Measurements from ENCODE around the gene RNF212.

Gene RNF212

GRCh38 chr4:1045595-1046201 is 67.7 kb downstream of the RNF212 start:
- FAIRE-seq (no peak), DNase-seq (ENCODE audit: insufficient read length, low spot score) (peak; percentile 28)

DNA sequence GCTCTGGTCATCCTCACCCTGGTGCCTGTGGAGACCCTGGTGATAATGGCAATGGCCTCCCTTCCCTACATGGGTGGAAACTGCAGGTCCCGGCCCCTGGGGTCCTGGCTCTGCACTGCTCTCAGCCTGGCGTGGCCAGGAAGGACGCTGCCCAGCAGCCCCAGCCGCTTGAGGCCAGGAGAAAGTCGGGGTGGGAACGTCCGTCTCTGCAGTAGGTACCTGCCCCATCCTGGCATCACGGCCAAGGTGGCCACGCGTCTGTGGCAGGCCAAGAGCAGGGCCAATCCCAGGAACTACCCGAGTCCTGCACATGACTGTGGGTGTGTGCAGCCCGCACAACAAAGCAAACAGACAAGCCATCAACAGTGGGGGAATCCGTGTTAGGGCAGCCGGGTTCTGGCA is 68.2 kb downstream of the RNF212 start:
- no peak for FAIRE-seq
- TF ChIP-seq POU2F2 (IDR thresholded peaks at IDR 0.05; ENCODE audit: low read depth, low read length): no peak
- no peak for TF ChIP-seq POLR2A (IDR thresholded peaks at IDR 0.05; ENCODE audit: low read depth, low read length)
- TF ChIP-seq TAF1 (IDR thresholded peaks at IDR 0.05; ENCODE audit: low read depth, low read length): no peak
- no peak for TF ChIP-seq SPI1 (IDR thresholded peaks at IDR 0.05; ENCODE audit: low read depth, low read length)
- TF ChIP-seq POLR2AphosphoS5 (IDR thresholded peaks at IDR 0.05; ENCODE audit: low read depth, low read length): no peak
- no peak for TF ChIP-seq PAX5 (IDR thresholded peaks at IDR 0.05; ENCODE audit: insufficient read depth, low read length, severe bottlenecking)
- no peak for DNase-seq (ENCODE audit: insufficient read length, low spot score)

More at GRCh38 chr4:1045595-1046201, 67.7 kb downstream of the RNF212 start:
- TF ChIP-seq POLR2A (IDR thresholded peaks at IDR 0.05; ENCODE audit: low read depth, low read length): no peak
- TF ChIP-seq POU2F2 (IDR thresholded peaks at IDR 0.05; ENCODE audit: low read depth, low read length): no peak
- TF ChIP-seq POLR2AphosphoS5 (IDR thresholded peaks at IDR 0.05; ENCODE audit: low read depth, low read length): no peak
- no peak for TF ChIP-seq SPI1 (IDR thresholded peaks at IDR 0.05; ENCODE audit: low read depth, low read length)
- no peak for TF ChIP-seq TAF1 (IDR thresholded peaks at IDR 0.05; ENCODE audit: low read depth, low read length)
- no peak for TF ChIP-seq PAX5 (IDR thresholded peaks at IDR 0.05; ENCODE audit: insufficient read depth, low read length, severe bottlenecking)

GRCh38 chr4:1044469-1045192 is 68.7 kb downstream of the RNF212 start:
- DNase-seq (ENCODE audit: insufficient read length, low spot score): no peak
- FAIRE-seq: no peak
- TF ChIP-seq PAX5 (IDR thresholded peaks at IDR 0.05; ENCODE audit: insufficient read depth, low read length, severe bottlenecking) (no peak), POLR2A (IDR thresholded peaks at IDR 0.05; ENCODE audit: low read depth, low read length) (no peak), TAF1 (IDR thresholded peaks at IDR 0.05; ENCODE audit: low read depth, low read length) (no peak), POU2F2 (IDR thresholded peaks at IDR 0.05; ENCODE audit: low read depth, low read length) (no peak), POLR2AphosphoS5 (IDR thresholded peaks at IDR 0.05; ENCODE audit: low read depth, low read length) (no peak)

DNA sequence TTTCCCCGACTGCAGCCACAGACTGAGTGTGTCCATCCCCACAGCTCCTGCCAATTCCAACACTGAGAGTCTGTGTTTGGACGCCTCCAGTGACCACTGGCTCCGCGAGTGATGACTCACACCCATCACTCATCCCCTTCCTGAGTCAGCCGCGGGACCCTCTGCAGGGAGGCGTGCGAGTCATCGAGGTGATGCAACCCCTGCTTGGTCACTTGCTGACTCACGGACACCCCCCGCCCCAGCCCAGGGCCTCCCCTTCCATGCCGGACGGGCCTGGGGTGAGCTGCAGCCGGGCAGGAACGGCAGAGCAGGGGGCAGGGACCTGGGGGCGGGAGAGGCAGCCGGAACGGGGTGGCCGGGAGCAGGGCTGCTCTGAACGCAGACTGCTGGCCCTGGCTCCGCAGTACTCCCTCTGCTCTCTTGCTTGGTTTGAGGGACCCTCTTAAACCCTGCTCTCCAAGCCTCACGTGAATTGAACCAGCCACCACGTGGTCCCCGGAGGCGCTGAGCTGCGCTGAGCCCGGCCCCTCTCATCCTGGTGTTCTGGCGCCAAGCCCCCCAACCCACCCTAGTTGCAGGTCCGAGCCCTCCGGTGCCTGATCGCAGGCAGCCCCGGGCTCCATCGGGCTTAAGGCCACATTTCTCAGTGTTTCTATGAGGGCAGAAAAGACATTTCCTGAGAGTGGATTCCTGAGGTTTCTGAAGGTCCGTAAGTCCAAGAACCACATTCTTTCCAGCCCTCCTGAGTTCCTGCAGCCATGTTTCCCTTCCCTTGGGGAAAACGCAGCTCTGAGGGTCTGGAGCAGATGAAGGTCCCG is 69.5 kb downstream of the RNF212 start:
- FAIRE-seq (no peak), DNase-seq (ENCODE audit: insufficient read length, low spot score) (no peak)
- no peak for TF ChIP-seq POLR2A (IDR thresholded peaks at IDR 0.05; ENCODE audit: low read depth, low read length)
- TF ChIP-seq PAX5 (IDR thresholded peaks at IDR 0.05; ENCODE audit: insufficient read depth, low read length, severe bottlenecking): no peak
- no peak for TF ChIP-seq POLR2AphosphoS5 (IDR thresholded peaks at IDR 0.05; ENCODE audit: low read depth, low read length)
- TF ChIP-seq SPI1 (IDR thresholded peaks at IDR 0.05; ENCODE audit: low read depth, low read length): no peak
- no peak for TF ChIP-seq TAF1 (IDR thresholded peaks at IDR 0.05; ENCODE audit: low read depth, low read length)
- TF ChIP-seq POU2F2 (IDR thresholded peaks at IDR 0.05; ENCODE audit: low read depth, low read length): no peak

DNA sequence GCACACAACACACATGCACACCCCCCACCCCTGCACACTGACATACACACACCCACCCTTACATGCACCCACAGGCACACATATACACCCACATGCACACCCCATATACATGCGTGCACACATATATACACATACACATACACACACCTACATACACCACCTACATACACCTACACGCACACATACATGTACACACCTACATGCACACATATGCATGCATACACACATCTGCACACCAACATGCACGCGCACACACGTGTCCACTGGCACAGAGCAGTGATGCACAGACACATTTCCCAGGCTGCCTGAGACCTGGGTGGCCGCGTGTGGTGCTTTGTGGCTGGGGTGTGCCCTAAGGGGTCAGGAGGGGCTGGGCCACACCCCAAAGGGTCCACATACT is 70.2 kb downstream of the RNF212 start:
- no peak for DNase-seq (ENCODE audit: insufficient read length, low spot score)
- peak; percentile 47 for FAIRE-seq
- TF ChIP-seq POLR2AphosphoS5 (IDR thresholded peaks at IDR 0.05; ENCODE audit: low read depth, low read length) (no peak), PAX5 (IDR thresholded peaks at IDR 0.05; ENCODE audit: insufficient read depth, low read length, severe bottlenecking) (no peak), POU2F2 (IDR thresholded peaks at IDR 0.05; ENCODE audit: low read depth, low read length) (no peak), TAF1 (IDR thresholded peaks at IDR 0.05; ENCODE audit: low read depth, low read length) (no peak), POLR2A (IDR thresholded peaks at IDR 0.05; ENCODE audit: low read depth, low read length) (no peak), SPI1 (IDR thresholded peaks at IDR 0.05; ENCODE audit: low read depth, low read length) (no peak)

GRCh38 chr4:1042352-1043055 is 70.9 kb downstream of the RNF212 start:
- DNase-seq (ENCODE audit: insufficient read length, low spot score) (no peak), FAIRE-seq (no peak)
- TF ChIP-seq SPI1 (IDR thresholded peaks at IDR 0.05; ENCODE audit: low read depth, low read length): no peak
- TF ChIP-seq PAX5 (IDR thresholded peaks at IDR 0.05; ENCODE audit: insufficient read depth, low read length, severe bottlenecking): no peak
- TF ChIP-seq POLR2AphosphoS5 (IDR thresholded peaks at IDR 0.05; ENCODE audit: low read depth, low read length): no peak
- no peak for TF ChIP-seq POU2F2 (IDR thresholded peaks at IDR 0.05; ENCODE audit: low read depth, low read length)
- TF ChIP-seq POLR2A (IDR thresholded peaks at IDR 0.05; ENCODE audit: low read depth, low read length): no peak
- TF ChIP-seq TAF1 (IDR thresholded peaks at IDR 0.05; ENCODE audit: low read depth, low read length): no peak

GRCh38 chr4:1041936-1042330 is 71.4 kb downstream of the RNF212 start:
- TF ChIP-seq POU2F2 (IDR thresholded peaks at IDR 0.05; ENCODE audit: low read depth, low read length) (no peak), SPI1 (IDR thresholded peaks at IDR 0.05; ENCODE audit: low read depth, low read length) (no peak), PAX5 (IDR thresholded peaks at IDR 0.05; ENCODE audit: insufficient read depth, low read length, severe bottlenecking) (no peak), POLR2A (IDR thresholded peaks at IDR 0.05; ENCODE audit: low read depth, low read length) (no peak), TAF1 (IDR thresholded peaks at IDR 0.05; ENCODE audit: low read depth, low read length) (no peak), POLR2AphosphoS5 (IDR thresholded peaks at IDR 0.05; ENCODE audit: low read depth, low read length) (no peak)
- DNase-seq (ENCODE audit: insufficient read length, low spot score): no peak
- no peak for FAIRE-seq

DNA sequence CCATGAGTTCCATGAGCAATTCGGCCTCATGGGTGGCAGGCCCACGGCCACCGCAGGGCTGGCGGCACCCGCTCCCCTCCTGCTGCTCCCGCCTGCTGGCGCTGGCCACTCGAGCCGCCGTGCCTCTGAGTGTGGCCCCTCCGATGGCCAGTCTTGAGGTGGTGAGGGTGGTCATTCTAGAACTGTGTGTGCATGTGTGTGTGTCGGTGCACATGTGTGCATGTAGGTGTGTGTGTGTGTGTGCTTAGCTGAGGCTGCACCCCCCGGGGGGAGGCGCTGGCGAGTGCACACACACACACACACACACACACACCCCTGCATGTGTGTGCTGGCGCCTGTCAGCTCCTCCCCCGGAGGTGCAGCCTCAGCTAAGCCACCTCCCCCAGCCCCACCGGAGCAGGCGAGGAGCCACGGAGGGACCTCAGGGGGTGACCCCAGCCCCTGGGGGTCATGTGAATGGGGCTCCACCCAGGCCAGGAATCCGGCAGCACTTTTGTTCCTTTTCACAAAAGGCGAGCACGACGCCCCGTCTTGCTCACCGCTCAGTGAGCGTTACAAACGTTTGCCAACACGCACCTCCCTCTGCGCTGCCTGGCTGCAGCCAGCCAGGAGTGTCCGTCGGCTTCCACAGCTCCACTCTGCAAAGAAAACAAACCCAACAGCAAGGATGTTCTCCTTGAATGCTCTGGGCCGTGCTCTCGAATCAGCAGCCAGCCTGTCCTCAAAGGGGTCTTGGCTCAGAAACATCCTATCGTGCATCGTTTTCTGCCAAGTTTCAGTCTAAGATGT is 72.0 kb downstream of the RNF212 start:
- TF ChIP-seq PAX5 (IDR thresholded peaks at IDR 0.05; ENCODE audit: insufficient read depth, low read length, severe bottlenecking): no peak
- no peak for TF ChIP-seq POU2F2 (IDR thresholded peaks at IDR 0.05; ENCODE audit: low read depth, low read length)
- no peak for TF ChIP-seq POLR2AphosphoS5 (IDR thresholded peaks at IDR 0.05; ENCODE audit: low read depth, low read length)
- TF ChIP-seq SPI1 (IDR thresholded peaks at IDR 0.05; ENCODE audit: low read depth, low read length): no peak
- TF ChIP-seq TAF1 (IDR thresholded peaks at IDR 0.05; ENCODE audit: low read depth, low read length): no peak
- no peak for TF ChIP-seq POLR2A (IDR thresholded peaks at IDR 0.05; ENCODE audit: low read depth, low read length)
- FAIRE-seq: no peak
- no peak for DNase-seq (ENCODE audit: insufficient read length, low spot score)

Measured in GM12891 (cell line).